Panc1 (cell line): ENCODE measurements around the gene SDC3. TPM values are rescaled to one million over a fixed set of nuclear protein-coding genes. Genes with fewer than 3 reads are reported as not detected.

Experiments used
- ATAC-seq: fragments of 200-7000 bp; cut with Tn5 transposase; 2 replicates; pipeline ENCODE4 v1.9.1; 2020; ENCODE audit warnings: mild to moderate bottlenecking, moderate library complexity
- BruUV-seq: library from RNA; stranded (reverse); fragments of 400-500 nt; replicated peaks from 2 replicates; lab custom pipeline; 2021; lab: Mats Ljungman, UMichigan
- CTCF ChIA-PET: fragments of 300-600 bp; sonication (Branson Sonifier 250); formaldehyde crosslinking; loops from one replicate; lab custom pipeline; 2022; ENCODE audit warnings: antibody characterized with exemption; lab: Charles Lee
- POLR2A ChIA-PET: fragments of 300-600 bp; sonication (Branson Sonifier 250); formaldehyde crosslinking; loops from one replicate; lab custom pipeline; 2022; ENCODE audit warnings: antibody characterized with exemption; lab: Charles Lee
- DNase-seq: peaks from one replicate; pipeline ENCODE4 v3.0.0-alpha.2; 2010; ENCODE audit warnings: low read depth, low spot score
- H3K27ac ChIP-seq: 2 replicates; pipeline ENCODE4 v1.5.1; 2011; ENCODE audit warnings: mild to moderate bottlenecking, low read length, inconsistent platforms
- H3K27me3 ChIP-seq: fragments of 200-500 bp; sonication (Bioruptor generic); 2 replicates; pipeline ENCODE4 v1.6.0; 2014; ENCODE audit warnings: low read length, inconsistent platforms; ENCODE audit not compliant: control insufficient read depth, insufficient read depth
- H3K36me3 ChIP-seq: fragments of 200-500 bp; sonication (Bioruptor generic); 2 replicates; pipeline ENCODE4 v1.5.1; 2014; ENCODE audit warnings: inconsistent platforms, mild to moderate bottlenecking, low read length, moderate library complexity; ENCODE audit not compliant: control insufficient read depth, insufficient read depth
- H3K4me1 ChIP-seq: 2 replicates; pipeline ENCODE4 v1.5.1; 2011; ENCODE audit warnings: inconsistent platforms, mild to moderate bottlenecking, low read length, moderate library complexity; ENCODE audit not compliant: control insufficient read depth, insufficient read depth
- H3K4me3 ChIP-seq, 2 experiments: 2 replicates each; pipeline ENCODE4 v1.5.1; 2011 to 2012; ENCODE audit warnings: low read depth in 2 of 2, low read length in 2 of 2, mild to moderate bottlenecking in 2 of 2, inconsistent platforms in 1 of 2, moderate library complexity in 1 of 2
- H3K9me3 ChIP-seq: fragments of 200-500 bp; sonication (Bioruptor generic); 2 replicates; pipeline ENCODE4 v1.5.1; 2014; ENCODE audit warnings: low read depth, mild to moderate bottlenecking, inconsistent platforms, low read length, moderate library complexity; ENCODE audit not compliant: control insufficient read depth, insufficient read depth
- POLR2AphosphoS5 ChIP-seq: IDR thresholded peaks from 2 replicates; pipeline ENCODE4 v1.6.1; 2012; ENCODE audit warnings: mild to moderate bottlenecking, low read depth, low read length, moderate library complexity
- SIN3A ChIP-seq: IDR thresholded peaks from 2 replicates; pipeline ENCODE4 v1.6.1; 2012; ENCODE audit warnings: low read depth, mild to moderate bottlenecking, low read length, moderate library complexity, borderline replicate concordance; ENCODE audit not compliant: insufficient read depth
- TCF7L2 ChIP-seq: IDR thresholded peaks from 2 replicates; pipeline ENCODE4 v1.6.1; 2011; ENCODE audit warnings: mild to moderate bottlenecking, low read depth, low read length, inconsistent platforms
- in situ Hi-C: cut with HindIII; loops from 2 replicates; pipeline ENCODE4 v1.10.0; 2016; ENCODE audit warnings: low sequenced_read_pairs, low pct_unique_long_range_greater_than_20kb
- intact Hi-C: fragments of 100-400 bp; cut with micrococcal nuclease; formaldehyde crosslinking; loops from one replicate; pipeline ENCODE4 v1.10.0; 2022; ENCODE audit not compliant: unreplicated experiment
- total RNA-seq: library from RNA; stranded (reverse); gene quantifications from one replicate; pipeline ENCODE4 v1.2.1, GENCODE V29; 2021; ENCODE audit not compliant: unreplicated experiment
- TF ChIP-seq, protein P1 (sequence below): fragments of 450-650 bp; IDR thresholded peaks from 2 replicates; pipeline ENCODE4 v1.5.1; 2017; ENCODE audit warnings: mild to moderate bottlenecking
- TF ChIP-seq, protein P2 (sequence below), 2 experiments: IDR thresholded peaks; 2 replicates each; pipeline ENCODE4 v1.6.1; 2011 to 2012; ENCODE audit warnings: low read depth in 2 of 2, control low read depth in 1 of 2, low read length in 1 of 2, mild to moderate bottlenecking in 1 of 2, moderate library complexity in 1 of 2; ENCODE audit not compliant: insufficient read depth in 1 of 2

The SDC3 gene
- total RNA-seq, 1 experiment from 2014 or later, result 36.1 TPM

GRCh38 chr1:30874176-30874575, 34.4 kb downstream of the SDC3 start:
- in situ Hi-C loops (no loop called here), intact Hi-C loops (no loop called here)
- no peaks in the 10 kb centered on the region for H3K9me3 ChIP-seq
- DNase-seq (no peak), ATAC-seq (no peak)
- H3K4me3 ChIP-seq, result no peak overlapping the region
- H3K36me3 ChIP-seq, result no peaks in the 10 kb centered on the region
- POLR2A ChIA-PET, result no interaction called here
- CTCF ChIA-PET, result interaction anchor here (0.6 kb wide), 1 partner anchor 216 kb away, joined by 5 read pairs; no protein-coding TSS in a partner anchor
- no peak overlapping the region for H3K27ac ChIP-seq
- no TSS peak for BruUV-seq
- no peaks in the 10 kb centered on the region; the same call in 1 of the 2 replicates for H3K4me1 ChIP-seq
- no peak for TF ChIP-seq TCF7L2
- no peaks in the 10 kb centered on the region for H3K27me3 ChIP-seq

DNA sequence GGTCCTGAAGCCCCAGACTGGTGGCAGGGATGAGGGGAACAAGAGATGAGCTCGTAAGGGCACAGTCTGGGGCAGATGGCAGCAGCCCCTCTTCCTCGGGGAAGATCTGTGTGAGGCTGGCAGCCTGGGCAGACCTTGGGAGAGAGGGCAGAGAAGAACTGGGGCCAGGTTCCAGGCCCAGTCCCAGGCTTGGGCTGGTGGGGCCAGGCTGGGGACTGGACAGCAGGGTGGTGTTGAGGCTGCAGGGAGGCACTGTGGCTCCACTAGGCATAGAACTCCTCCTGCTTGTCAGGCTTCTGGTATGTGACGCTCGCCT, 35.7 kb downstream of the SDC3 start:
- intact Hi-C loops, result no loop called here
- Histone ChIP-seq H3K27me3 (no peaks in the 10 kb centered on the region), H3K36me3 (no peaks in the 10 kb centered on the region), H3K9me3 (no peaks in the 10 kb centered on the region), H3K4me3 (no peak overlapping the region), H3K27ac (no peak overlapping the region), H3K4me1 (no peaks in the 10 kb centered on the region)
- in situ Hi-C loops, result no loop called here
- no peak for DNase-seq
- ATAC-seq, result peak; percentile 17; the same call in 1 of the 2 replicates
- BruUV-seq, result no TSS peak
- TF ChIP-seq TCF7L2 (no peak), SIN3A (no peak), POLR2AphosphoS5 (no peak)
- TF ChIP-seq, protein P1, sequence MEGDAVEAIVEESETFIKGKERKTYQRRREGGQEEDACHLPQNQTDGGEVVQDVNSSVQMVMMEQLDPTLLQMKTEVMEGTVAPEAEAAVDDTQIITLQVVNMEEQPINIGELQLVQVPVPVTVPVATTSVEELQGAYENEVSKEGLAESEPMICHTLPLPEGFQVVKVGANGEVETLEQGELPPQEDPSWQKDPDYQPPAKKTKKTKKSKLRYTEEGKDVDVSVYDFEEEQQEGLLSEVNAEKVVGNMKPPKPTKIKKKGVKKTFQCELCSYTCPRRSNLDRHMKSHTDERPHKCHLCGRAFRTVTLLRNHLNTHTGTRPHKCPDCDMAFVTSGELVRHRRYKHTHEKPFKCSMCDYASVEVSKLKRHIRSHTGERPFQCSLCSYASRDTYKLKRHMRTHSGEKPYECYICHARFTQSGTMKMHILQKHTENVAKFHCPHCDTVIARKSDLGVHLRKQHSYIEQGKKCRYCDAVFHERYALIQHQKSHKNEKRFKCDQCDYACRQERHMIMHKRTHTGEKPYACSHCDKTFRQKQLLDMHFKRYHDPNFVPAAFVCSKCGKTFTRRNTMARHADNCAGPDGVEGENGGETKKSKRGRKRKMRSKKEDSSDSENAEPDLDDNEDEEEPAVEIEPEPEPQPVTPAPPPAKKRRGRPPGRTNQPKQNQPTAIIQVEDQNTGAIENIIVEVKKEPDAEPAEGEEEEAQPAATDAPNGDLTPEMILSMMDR, result no peak
- TF ChIP-seq, protein P2, sequence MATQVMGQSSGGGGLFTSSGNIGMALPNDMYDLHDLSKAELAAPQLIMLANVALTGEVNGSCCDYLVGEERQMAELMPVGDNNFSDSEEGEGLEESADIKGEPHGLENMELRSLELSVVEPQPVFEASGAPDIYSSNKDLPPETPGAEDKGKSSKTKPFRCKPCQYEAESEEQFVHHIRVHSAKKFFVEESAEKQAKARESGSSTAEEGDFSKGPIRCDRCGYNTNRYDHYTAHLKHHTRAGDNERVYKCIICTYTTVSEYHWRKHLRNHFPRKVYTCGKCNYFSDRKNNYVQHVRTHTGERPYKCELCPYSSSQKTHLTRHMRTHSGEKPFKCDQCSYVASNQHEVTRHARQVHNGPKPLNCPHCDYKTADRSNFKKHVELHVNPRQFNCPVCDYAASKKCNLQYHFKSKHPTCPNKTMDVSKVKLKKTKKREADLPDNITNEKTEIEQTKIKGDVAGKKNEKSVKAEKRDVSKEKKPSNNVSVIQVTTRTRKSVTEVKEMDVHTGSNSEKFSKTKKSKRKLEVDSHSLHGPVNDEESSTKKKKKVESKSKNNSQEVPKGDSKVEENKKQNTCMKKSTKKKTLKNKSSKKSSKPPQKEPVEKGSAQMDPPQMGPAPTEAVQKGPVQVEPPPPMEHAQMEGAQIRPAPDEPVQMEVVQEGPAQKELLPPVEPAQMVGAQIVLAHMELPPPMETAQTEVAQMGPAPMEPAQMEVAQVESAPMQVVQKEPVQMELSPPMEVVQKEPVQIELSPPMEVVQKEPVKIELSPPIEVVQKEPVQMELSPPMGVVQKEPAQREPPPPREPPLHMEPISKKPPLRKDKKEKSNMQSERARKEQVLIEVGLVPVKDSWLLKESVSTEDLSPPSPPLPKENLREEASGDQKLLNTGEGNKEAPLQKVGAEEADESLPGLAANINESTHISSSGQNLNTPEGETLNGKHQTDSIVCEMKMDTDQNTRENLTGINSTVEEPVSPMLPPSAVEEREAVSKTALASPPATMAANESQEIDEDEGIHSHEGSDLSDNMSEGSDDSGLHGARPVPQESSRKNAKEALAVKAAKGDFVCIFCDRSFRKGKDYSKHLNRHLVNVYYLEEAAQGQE (IDR thresholded peaks at IDR 0.05; ENCODE audit: insufficient read depth in 1 of 2, low read depth in 2 of 2, low read length in 1 of 2), result no peak
- CTCF ChIA-PET, result no interaction called here
- POLR2A ChIA-PET, result no interaction called here

DNA sequence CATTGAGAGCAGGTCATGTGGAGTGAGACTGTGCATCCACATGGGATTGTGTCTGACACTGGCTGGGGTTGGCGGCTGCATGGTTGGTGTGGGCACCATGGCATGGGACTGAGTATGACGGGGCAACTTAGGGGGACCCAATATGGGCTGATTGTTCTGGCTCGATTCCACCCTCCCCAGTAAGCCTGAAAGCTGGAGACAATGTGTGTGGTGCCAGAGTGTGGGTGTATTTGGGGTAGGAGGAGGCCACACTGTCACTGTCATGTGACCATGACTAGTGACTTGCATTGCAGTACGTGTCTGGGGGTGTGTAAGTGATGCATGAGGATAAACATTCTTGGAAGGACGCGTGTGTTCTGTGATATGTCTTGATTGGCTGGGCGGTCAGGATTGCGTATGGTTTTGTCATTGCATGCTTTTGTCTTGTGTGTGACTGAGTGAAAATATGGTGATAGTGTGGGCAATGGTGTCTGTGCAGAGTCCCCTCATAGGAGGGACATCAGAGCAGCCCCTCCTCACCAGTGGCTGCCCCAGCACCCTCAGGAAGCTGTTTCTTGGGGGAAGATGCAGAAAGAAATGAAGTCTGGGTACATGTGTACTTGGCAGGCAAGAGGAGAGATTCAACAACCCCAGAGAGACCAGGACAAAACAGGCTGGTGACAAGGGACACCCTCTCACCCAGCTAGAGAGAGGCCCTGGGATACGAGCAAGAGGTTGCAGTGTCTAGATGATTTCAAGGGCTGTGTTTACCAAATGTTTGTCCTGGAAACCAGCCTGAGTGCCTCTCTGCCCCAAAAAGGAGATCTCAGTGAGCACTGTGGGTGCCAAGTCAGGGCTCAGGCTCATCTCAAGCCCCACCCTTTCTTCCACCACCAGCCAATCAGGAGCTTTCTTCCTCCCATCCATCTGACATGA, 36.3 kb downstream of the SDC3 start:
- CTCF ChIA-PET, result no interaction called here

More for the DNA sequence above, 36.3 kb downstream of the SDC3 start:
- H3K27ac ChIP-seq, result no peak overlapping the region
- POLR2A ChIA-PET, result no interaction called here
- H3K4me3 ChIP-seq, result no peak overlapping the region
- H3K36me3 ChIP-seq, result no peaks in the 10 kb centered on the region
- intact Hi-C loops (no loop called here), in situ Hi-C loops (no loop called here)
- DNase-seq (no peak), ATAC-seq (peak; percentile 8; the same call in 1 of the 2 replicates)
- no peaks in the 10 kb centered on the region for H3K27me3 ChIP-seq
- H3K4me1 ChIP-seq, result no peaks in the 10 kb centered on the region
- H3K9me3 ChIP-seq, result no peaks in the 10 kb centered on the region
- TSS peak; percentile 69 for BruUV-seq
- TF ChIP-seq TCF7L2 (no peak), SIN3A (no peak), POLR2AphosphoS5 (no peak)
- TF ChIP-seq, protein P1, result no peak
- TF ChIP-seq, protein P2 (IDR thresholded peaks at IDR 0.05; ENCODE audit: insufficient read depth in 1 of 2, low read depth in 2 of 2, low read length in 1 of 2), result no peak
